Calu3 (cell line): ENCODE measurements around the gene TTC28. TPM values are rescaled to one million over a fixed set of nuclear protein-coding genes. Genes with fewer than 3 reads are reported as not detected.

Experiments
- BruUV-seq: library from RNA; stranded (reverse); fragments of 400-500 nt; replicated peaks from 2 replicates; lab custom pipeline; 2021; lab: Mats Ljungman, UMichigan
- CTCF ChIA-PET: fragments of 300-600 bp; sonication (Branson Sonifier 250); formaldehyde crosslinking; loops from one replicate; lab custom pipeline; 2022; ENCODE audit warnings: antibody characterized with exemption; lab: Charles Lee
- DNase-seq: peaks from one replicate; pipeline ENCODE4 v3.0.0; 2022
- H3K27ac Mint-ChIP-seq: one replicate; pipeline ENCODE4 v1.8.0; 2022; ENCODE audit warnings: mixed read lengths; ENCODE audit not compliant: unreplicated experiment
- H3K27me3 Mint-ChIP-seq: one replicate; pipeline ENCODE4 v1.8.0; 2022; ENCODE audit warnings: mixed read lengths; ENCODE audit not compliant: unreplicated experiment
- H3K36me3 Mint-ChIP-seq: one replicate; pipeline ENCODE4 v1.8.0; 2022; ENCODE audit warnings: mild to moderate bottlenecking, moderate library complexity, mixed read lengths; ENCODE audit not compliant: insufficient read depth, unreplicated experiment
- H3K4me1 Mint-ChIP-seq: one replicate; pipeline ENCODE4 v1.8.0; 2022; ENCODE audit warnings: mild to moderate bottlenecking, low read depth, mixed read lengths; ENCODE audit not compliant: unreplicated experiment
- H3K4me3 Mint-ChIP-seq: one replicate; pipeline ENCODE4 v1.8.0; 2022; ENCODE audit warnings: mild to moderate bottlenecking, low read depth, moderate library complexity, mixed read lengths; ENCODE audit not compliant: unreplicated experiment
- H3K9me3 Mint-ChIP-seq: one replicate; pipeline ENCODE4 v1.8.0; 2022; ENCODE audit warnings: low read depth, mixed read lengths; ENCODE audit not compliant: unreplicated experiment
- intact Hi-C: fragments of 100-400 bp; cut with micrococcal nuclease; formaldehyde crosslinking; loops from one replicate; pipeline ENCODE4 v1.10.0; 2022; ENCODE audit not compliant: unreplicated experiment
- total RNA-seq: library from RNA; stranded (reverse); gene quantifications from 2 replicates; pipeline ENCODE4 v1.2.3, GENCODE V29; 2022
- TF ChIP-seq, protein P1 (sequence below): fragments of 200-600 bp; IDR thresholded peaks from one replicate; pipeline ENCODE4 v1.8.0; 2022; ENCODE audit warnings: antibody characterized with exemption; ENCODE audit not compliant: unreplicated experiment

TTC28 gene
- total RNA-seq, 1 experiment from 2014 or later = 5.2 TPM

DNA sequence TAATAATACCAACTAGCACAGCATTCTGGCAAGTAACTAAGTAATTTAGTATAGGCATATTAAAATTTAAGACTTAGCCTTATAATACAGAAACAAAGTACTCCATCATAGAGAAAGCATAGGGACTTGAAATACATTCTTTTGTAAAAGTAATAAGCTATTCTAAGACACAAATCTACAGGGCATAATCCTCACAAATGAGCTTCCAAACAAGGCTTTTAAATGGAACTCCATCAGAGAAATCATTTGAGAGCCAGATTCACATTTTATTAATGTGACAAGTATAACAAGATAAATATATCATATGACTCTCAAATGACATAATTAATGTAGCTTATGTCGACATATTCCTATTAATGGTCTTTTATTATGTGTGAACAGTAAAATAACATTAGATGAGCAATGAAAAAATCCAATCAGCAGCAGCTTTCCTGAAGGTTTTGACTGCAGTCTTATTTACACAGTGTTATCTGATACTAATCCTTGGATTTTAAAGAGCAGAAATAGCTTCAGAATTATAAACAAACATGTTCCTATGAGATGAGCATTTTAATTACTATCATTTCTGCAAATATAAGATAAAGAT lies 241.4 kb downstream of the TTC28 start:
- Mint-ChIP-seq H3K4me3 (no peak overlapping the region), H3K27ac (no peak overlapping the region), H3K27me3 (peaks cover 27% of the 10 kb centered on the region), H3K9me3 (no peaks in the 10 kb centered on the region), H3K36me3 (peaks cover 5% of the 10 kb centered on the region), H3K4me1 (peaks cover 3% of the 10 kb centered on the region)
- no peak for DNase-seq
- TF ChIP-seq, protein P1, sequence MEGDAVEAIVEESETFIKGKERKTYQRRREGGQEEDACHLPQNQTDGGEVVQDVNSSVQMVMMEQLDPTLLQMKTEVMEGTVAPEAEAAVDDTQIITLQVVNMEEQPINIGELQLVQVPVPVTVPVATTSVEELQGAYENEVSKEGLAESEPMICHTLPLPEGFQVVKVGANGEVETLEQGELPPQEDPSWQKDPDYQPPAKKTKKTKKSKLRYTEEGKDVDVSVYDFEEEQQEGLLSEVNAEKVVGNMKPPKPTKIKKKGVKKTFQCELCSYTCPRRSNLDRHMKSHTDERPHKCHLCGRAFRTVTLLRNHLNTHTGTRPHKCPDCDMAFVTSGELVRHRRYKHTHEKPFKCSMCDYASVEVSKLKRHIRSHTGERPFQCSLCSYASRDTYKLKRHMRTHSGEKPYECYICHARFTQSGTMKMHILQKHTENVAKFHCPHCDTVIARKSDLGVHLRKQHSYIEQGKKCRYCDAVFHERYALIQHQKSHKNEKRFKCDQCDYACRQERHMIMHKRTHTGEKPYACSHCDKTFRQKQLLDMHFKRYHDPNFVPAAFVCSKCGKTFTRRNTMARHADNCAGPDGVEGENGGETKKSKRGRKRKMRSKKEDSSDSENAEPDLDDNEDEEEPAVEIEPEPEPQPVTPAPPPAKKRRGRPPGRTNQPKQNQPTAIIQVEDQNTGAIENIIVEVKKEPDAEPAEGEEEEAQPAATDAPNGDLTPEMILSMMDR = no peak
- CTCF ChIA-PET = interaction anchor here (0.6 kb wide), 1 partner anchor 83 kb away, joined by 3 read pairs; no protein-coding TSS in a partner anchor
- intact Hi-C loops = no loop called here
- no TSS peak for BruUV-seq

- no peak overlapping the region for H3K4me3 Mint-ChIP-seq
- H3K27me3 Mint-ChIP-seq = peaks cover 20% of the 10 kb centered on the region
- intact Hi-C loops = no loop called here
- no TSS peak for BruUV-seq
- TF ChIP-seq, protein P1 = no peak
- H3K4me1 Mint-ChIP-seq = no peaks in the 10 kb centered on the region
- DNase-seq = no peak
- H3K36me3 Mint-ChIP-seq = no peaks in the 10 kb centered on the region
- no peak overlapping the region for H3K27ac Mint-ChIP-seq
- H3K9me3 Mint-ChIP-seq = no peaks in the 10 kb centered on the region
- CTCF ChIA-PET = interaction anchor here (0.5 kb wide), 1 partner anchor 370 kb away, joined by 3 read pairs; no protein-coding TSS in a partner anchor
These were observed 243.7 kb downstream of the TTC28 start for GRCh38 chr22:28435982-28436381.

- TF ChIP-seq, protein P1 = no peak
- CTCF ChIA-PET = no interaction called here
- no TSS peak for BruUV-seq
- Mint-ChIP-seq H3K27me3 (peaks cover 20% of the 10 kb centered on the region), H3K27ac (no peak overlapping the region), H3K4me1 (no peaks in the 10 kb centered on the region), H3K4me3 (no peak overlapping the region), H3K36me3 (no peaks in the 10 kb centered on the region), H3K9me3 (no peaks in the 10 kb centered on the region)
- intact Hi-C loops = no loop called here
- DNase-seq = peak; percentile 1
These were observed 244.4 kb downstream of the TTC28 start for GRCh38 chr22:28435140-28435768.

- H3K36me3 Mint-ChIP-seq = no peaks in the 10 kb centered on the region
- no peak for DNase-seq
- no TSS peak for BruUV-seq
- intact Hi-C loops = no loop called here
- no peaks in the 10 kb centered on the region for H3K9me3 Mint-ChIP-seq
- CTCF ChIA-PET = no interaction called here
- H3K4me1 Mint-ChIP-seq = no peaks in the 10 kb centered on the region
- no peak overlapping the region for H3K4me3 Mint-ChIP-seq
- TF ChIP-seq, protein P1 = no peak
- H3K27ac Mint-ChIP-seq = no peak overlapping the region
- H3K27me3 Mint-ChIP-seq = peaks cover 13% of the 10 kb centered on the region
These were observed 249.1 kb downstream of the TTC28 start for GRCh38 chr22:28430466-28431025.
